ENCODE results near the gene B2M.
A peak's percentile ranks its signal among the peaks of the same experiment; 100 is the strongest.

- TF ChIP-seq FOXM1 (IDR thresholded peaks at IDR 0.05; ENCODE audit: borderline replicate concordance, low read depth) (no peak), TAF1 (IDR thresholded peaks at IDR 0.05; ENCODE audit: low read depth) (peak; percentile 73; the same call in 1 of the 2 replicates), RAD21 (IDR thresholded peaks at IDR 0.05; ENCODE audit: low read depth) (no peak), REST (IDR thresholded peaks at IDR 0.05; ENCODE audit: low read depth) (no peak), CREB1 (IDR thresholded peaks at IDR 0.05; ENCODE audit: low read depth) (peak; percentile 95), EP300 (IDR thresholded peaks at IDR 0.05; ENCODE audit: borderline replicate concordance) (no peak), CEBPB (IDR thresholded peaks at IDR 0.05) (no peak), USF1 (IDR thresholded peaks at IDR 0.05) (no peak), MAX (IDR thresholded peaks at IDR 0.05) (peak; percentile 69), ZBTB7A (IDR thresholded peaks at IDR 0.05; ENCODE audit: low read depth) (no peak), YY1 (IDR thresholded peaks at IDR 0.05; ENCODE audit: low read depth) (no peak; the same call in 1 of the 2 replicates)
Measured at GRCh38 chr15:44711096-44711742, at the start of gene B2M, which contains the start of gene PATL2.

All from Ishikawa (cell line).